ENCODE results near the gene MAST3.

DNA sequence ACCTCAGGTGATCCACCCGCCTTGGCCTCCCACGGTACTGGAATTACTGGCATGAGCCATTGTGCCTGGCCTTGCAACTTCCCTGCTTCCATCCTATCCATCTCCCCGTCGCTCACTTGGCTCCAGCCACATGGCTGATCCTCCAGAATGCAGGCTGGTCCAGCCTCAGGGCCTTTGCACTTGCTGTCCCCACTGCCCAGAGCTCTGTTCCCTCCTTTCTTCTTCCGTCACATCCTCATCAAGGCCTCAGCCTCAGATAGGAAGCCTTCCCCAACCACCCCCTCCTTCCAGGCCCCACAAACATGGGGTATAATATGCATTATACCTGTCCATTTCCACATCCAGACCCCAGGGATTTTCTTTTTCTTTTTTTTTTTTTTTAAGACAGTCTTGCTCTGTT, 16.2 kb downstream of the MAST3 start:
- TF ChIP-seq, protein P1, sequence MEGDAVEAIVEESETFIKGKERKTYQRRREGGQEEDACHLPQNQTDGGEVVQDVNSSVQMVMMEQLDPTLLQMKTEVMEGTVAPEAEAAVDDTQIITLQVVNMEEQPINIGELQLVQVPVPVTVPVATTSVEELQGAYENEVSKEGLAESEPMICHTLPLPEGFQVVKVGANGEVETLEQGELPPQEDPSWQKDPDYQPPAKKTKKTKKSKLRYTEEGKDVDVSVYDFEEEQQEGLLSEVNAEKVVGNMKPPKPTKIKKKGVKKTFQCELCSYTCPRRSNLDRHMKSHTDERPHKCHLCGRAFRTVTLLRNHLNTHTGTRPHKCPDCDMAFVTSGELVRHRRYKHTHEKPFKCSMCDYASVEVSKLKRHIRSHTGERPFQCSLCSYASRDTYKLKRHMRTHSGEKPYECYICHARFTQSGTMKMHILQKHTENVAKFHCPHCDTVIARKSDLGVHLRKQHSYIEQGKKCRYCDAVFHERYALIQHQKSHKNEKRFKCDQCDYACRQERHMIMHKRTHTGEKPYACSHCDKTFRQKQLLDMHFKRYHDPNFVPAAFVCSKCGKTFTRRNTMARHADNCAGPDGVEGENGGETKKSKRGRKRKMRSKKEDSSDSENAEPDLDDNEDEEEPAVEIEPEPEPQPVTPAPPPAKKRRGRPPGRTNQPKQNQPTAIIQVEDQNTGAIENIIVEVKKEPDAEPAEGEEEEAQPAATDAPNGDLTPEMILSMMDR (IDR thresholded peaks at IDR 0.05; ENCODE audit: insufficient read depth, low read length, poor library complexity, severe bottlenecking), result no peak
- no peak for TF ChIP-seq EZH2phosphoT487 (conservative IDR thresholded peaks at IDR 0.05; ENCODE audit: low read length)

Data from SU-DHL-6 (cell line).